Brain microvascular endothelial cell (primary cell): ENCODE data around the gene IRS1.

Source experiments
- DNase-seq: peaks from one replicate; pipeline ENCODE4 v3.0.0-alpha.2; 2020
- H3K27ac ChIP-seq: fragments of 250-450 bp; sonication (Bioruptor Pico); 2 replicates; pipeline ENCODE4 v1.5.1; 2020; ENCODE audit warnings: mild to moderate bottlenecking, moderate library complexity
- H3K27me3 ChIP-seq: fragments of 250-450 bp; sonication (Bioruptor Pico); replicated peaks from 2 replicates; pipeline ENCODE4 v1.5.1; 2020; ENCODE audit warnings: mild to moderate bottlenecking
- H3K36me3 ChIP-seq: fragments of 250-450 bp; sonication (Bioruptor Pico); replicated peaks from 2 replicates; pipeline ENCODE4 v1.5.1; 2020; ENCODE audit warnings: mild to moderate bottlenecking
- H3K4me3 ChIP-seq: 2 replicates; pipeline ENCODE4 v1.5.1; 2011; ENCODE audit warnings: low read depth, mild to moderate bottlenecking, control low read depth, low read length, moderate library complexity
- CTCF ChIP-seq: IDR thresholded peaks from 2 replicates; pipeline ENCODE4 v1.5.1; 2011; ENCODE audit warnings: low read depth, mild to moderate bottlenecking, moderate library complexity, low read length, control low read depth, inconsistent platforms; ENCODE audit errors: missing control alignments
- in situ Hi-C: cut with HindIII; loops from 2 replicates; pipeline ENCODE4 v1.10.0; 2017; ENCODE audit warnings: low sequenced_read_pairs, low pct_ligation_motif_present

Gene IRS1

GRCh38 chr2:226739545-226740030 lies 60.0 kb downstream of the IRS1 start:
- DNase-seq = no peak
- Histone ChIP-seq H3K4me3 (no peak overlapping the region), H3K27me3 (no peaks in the 10 kb centered on the region), H3K36me3 (no peaks in the 10 kb centered on the region), H3K27ac (no peak overlapping the region)
- in situ Hi-C loops = no loop called here
- TF ChIP-seq CTCF = no peak

- Histone ChIP-seq H3K27ac (no peak overlapping the region), H3K36me3 (no peaks in the 10 kb centered on the region), H3K4me3 (no peak overlapping the region), H3K27me3 (no peaks in the 10 kb centered on the region)
- no peak for DNase-seq
- no peak for TF ChIP-seq CTCF
- in situ Hi-C loops = no loop called here
Observed at GRCh38 chr2:226738821-226739544, 60.6 kb downstream of the IRS1 start.

GRCh38 chr2:226738191-226738820 lies 61.3 kb downstream of the IRS1 start:
- no peaks in the 10 kb centered on the region for H3K36me3 ChIP-seq
- H3K27ac ChIP-seq = no peak overlapping the region
- no peaks in the 10 kb centered on the region for H3K27me3 ChIP-seq
- no peak overlapping the region for H3K4me3 ChIP-seq
- no peak for DNase-seq
- TF ChIP-seq CTCF = no peak
- in situ Hi-C loops = no loop called here

GRCh38 chr2:226736382-226736781 lies 63.2 kb downstream of the IRS1 start:
- in situ Hi-C loops = no loop called here
- Histone ChIP-seq H3K4me3 (no peak overlapping the region), H3K27me3 (no peaks in the 10 kb centered on the region), H3K36me3 (no peaks in the 10 kb centered on the region), H3K27ac (no peak overlapping the region)
- TF ChIP-seq CTCF = no peak
- no peak for DNase-seq

GRCh38 chr2:226733927-226734564 lies 65.6 kb downstream of the IRS1 start:
- Histone ChIP-seq H3K36me3 (no peaks in the 10 kb centered on the region), H3K4me3 (no peak overlapping the region), H3K27ac (no peak overlapping the region), H3K27me3 (no peaks in the 10 kb centered on the region)
- DNase-seq = no peak
- TF ChIP-seq CTCF = no peak
- in situ Hi-C loops = no loop called here
